DMS153 (cell line): Measurements from ENCODE around the gene WDR36.
"Not testable (repeated sequence)": the region's sequence is repeated elsewhere in the genome, so short reads cannot be mapped to it uniquely, and the experiment has no call there.

ENCODE experiments used
- DNase-seq: peaks from one replicate; lab custom pipeline; 2025; lab: John Stamatoyannopoulos, UW

WDR36 gene

DNA sequence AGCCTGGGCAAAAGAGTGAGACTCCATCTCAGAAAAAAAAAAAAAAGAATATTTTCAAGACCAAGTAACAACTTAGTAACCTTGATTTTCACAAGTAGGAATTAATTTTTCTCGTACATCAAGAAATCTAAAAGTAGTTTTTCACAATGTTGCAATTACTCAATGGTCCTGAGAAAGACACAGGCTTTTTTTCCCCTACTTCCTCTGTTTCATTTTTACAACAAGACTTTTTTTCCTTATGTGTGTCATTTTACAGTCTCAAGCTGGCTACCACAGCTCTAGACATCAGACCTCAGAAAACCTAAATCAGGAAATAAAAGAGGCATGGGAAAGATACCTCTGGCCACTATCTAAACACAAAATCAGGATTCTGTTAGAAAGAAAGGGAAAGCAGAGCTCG is 45.9 kb downstream of the WDR36 start:
- no peak for DNase-seq

- not testable (repeated sequence) for DNase-seq
Observed at GRCh38 chr5:111141471-111141870, 49.3 kb downstream of the WDR36 start.

- no peak for DNase-seq
Observed at GRCh38 chr5:111142932-111143331, 50.8 kb downstream of the WDR36 start.

DNA sequence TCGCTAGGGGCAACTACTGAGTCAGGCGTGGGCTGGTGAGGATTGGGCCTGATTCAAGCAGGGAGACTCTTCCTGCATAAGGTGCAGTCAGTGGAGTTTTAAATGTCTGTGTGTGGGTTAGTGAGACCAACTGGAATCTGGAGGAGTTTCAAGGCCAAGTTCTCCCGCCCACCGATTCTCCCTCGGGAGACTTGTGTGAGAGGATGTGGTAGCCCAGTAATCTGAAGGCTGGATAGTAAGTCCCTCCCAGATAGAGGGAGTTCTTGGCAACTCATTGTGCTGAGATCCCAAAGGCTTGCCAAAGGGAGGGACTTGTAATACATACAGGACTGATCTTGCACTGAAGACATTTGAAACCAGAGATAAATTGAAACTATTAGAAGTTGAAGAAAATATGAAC is 51.8 kb downstream of the WDR36 start:
- DNase-seq: no peak

DNA sequence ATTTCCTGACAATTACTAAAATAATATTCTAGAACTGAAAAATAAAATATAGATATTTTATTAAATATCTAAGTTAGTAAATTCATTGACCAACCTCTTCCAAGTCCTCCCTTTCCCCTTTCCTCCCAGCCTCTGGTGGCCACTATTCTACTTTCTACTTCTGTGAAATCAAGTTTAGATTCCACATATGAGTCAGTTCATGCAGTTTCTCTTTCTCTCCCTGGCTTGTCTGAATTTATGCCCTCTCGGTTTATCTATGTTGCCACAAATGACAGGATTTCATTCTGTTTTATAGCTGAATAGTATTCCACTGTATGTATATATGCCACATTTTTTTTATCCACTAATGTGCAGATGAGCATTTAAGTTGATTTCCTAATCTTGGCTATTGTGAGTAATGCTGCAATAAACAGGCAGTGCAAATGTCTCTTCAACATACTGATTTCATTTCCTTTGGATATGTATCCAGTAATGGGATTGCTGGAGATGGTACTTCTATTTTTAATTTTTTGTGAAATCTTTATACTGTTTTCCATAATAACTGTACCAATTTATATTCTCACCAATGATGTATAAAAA is 52.3 kb downstream of the WDR36 start:
- DNase-seq: no peak

GRCh38 chr5:111146053-111146452 is 53.9 kb downstream of the WDR36 start:
- DNase-seq: no peak

DNA sequence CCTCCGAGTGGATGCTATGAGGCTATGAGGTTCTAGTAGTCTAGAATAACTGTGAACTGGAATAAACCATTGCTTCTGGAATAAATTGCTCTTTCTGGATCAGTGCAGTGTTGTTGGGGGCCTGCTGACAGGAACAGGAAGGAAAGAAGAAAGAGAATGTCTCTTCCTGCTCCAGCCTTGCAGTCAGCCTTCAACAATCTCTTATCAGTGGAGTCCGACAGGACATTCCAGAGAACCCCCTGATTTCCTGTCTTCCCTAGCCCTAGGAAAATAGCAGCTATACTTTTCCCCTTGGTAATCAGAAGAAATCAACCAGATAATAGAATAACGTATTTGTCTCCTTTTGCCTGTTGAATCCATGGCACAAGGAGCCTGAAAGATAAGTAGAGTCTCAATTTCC is 55.4 kb downstream of the WDR36 start:
- DNase-seq: no peak

DNA sequence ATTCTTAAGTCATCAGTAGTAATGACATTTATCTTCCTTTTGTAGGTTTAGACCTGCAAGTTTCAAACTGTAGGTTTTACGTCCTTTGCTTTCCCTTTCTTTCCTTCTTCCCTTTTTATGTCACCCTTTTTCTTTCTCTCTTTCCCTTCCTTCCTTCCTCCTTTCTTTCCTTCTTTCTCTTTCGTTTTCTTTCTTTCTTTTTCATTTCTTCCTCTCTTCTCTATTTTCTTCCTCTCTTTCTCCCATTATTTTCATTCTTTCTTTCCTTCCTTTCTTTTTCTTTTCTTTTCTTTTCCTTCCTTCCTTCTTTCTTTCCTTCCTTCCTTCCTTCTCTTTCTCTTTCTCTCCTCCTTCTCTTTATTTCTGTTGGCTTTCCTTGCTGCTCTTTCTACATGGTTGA is 59.9 kb downstream of the WDR36 start:
- no peak for DNase-seq

GRCh38 chr5:111153483-111153882 is 61.3 kb downstream of the WDR36 start:
- DNase-seq: no peak

GRCh38 chr5:111153945-111154344 is 61.8 kb downstream of the WDR36 start:
- DNase-seq: no peak

GRCh38 chr5:111158105-111158744 is 66.1 kb downstream of the WDR36 start:
- DNase-seq: no peak

GRCh38 chr5:111159845-111160244 is 67.7 kb downstream of the WDR36 start:
- no peak for DNase-seq

DNA sequence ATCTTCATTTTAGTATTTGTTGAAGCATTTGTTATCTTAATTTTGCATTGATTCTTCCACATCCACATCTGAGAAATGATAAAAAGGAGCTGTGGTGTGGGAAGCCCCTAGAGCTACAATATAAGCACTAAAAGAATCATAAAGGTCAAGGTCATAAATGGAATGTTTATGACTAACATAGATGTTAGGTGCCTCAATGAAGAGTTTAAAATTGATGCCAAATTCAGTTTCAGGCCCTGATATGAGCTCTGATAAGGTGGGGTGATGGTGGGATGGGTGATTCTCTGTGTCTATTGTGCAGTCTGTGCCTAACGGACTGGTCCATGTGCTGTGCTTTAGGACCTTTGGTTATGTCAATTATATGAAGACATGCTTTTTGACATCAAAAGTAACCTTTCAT is 70.9 kb downstream of the WDR36 start:
- no peak for DNase-seq

- no peak for DNase-seq
Observed at GRCh38 chr5:111165058-111165457, 72.9 kb downstream of the WDR36 start.

- DNase-seq: no peak
Observed at GRCh38 chr5:111167551-111167950, 75.4 kb downstream of the WDR36 start.

GRCh38 chr5:111168608-111169007 is 76.5 kb downstream of the WDR36 start:
- DNase-seq: no peak

DNA sequence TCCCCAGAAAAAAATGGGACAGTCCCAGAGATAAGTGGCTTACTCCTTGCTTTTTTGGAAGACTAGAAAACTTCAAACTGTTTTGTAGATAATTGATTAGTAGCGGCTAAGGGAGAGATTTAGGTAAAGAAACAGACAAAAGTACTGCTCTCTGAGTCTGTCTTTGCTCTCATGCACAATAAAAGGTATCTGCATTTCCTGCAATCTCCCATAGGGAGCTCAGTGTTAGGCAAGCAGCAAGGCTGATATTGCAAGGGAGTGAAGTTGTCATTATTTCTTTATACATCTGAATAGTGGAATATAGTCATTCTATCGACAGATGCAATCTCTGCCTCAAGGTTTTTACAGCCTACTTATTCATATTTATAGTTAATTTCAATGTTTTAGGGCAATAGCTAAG is 77.1 kb downstream of the WDR36 start:
- no peak for DNase-seq

DNA sequence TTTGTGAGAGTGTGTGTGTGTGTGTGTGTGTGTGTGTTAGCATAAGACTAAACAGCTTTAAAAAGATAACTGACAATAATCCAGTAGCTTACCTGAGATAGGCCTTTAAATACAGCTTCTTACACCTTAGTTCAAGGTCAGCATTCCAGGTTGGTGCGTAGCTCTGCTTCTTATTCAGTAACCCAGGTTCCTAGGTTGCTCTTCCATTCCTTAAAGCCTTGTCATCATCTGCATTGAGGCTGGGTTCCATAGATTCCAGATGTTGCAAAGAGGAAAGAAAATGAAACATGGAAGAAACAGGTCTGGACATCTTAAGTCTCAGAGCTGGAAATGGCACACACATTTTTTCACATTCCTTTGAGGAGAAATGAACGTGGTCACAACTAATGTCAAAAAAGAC is 78.1 kb downstream of the WDR36 start:
- no peak for DNase-seq

DNA sequence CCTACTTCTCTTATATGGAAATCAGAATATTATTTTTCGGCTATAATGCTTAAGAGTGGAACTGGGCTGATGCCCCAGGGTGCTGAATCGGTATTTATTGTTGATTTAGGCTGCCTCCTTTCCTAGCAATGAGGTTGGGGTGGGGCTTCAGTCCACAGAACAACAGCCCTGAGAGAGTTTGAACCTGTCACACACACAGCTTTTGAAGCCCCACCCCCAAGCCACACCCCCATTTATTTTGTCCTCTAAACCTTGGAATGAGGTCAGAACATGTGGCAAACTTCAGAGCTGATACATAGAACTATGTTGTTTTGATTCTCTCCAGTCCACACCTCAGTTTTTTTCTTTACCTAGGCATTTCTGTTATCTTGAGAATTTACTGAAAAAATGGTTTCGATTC is 80.4 kb downstream of the WDR36 start:
- DNase-seq: no peak

DNA sequence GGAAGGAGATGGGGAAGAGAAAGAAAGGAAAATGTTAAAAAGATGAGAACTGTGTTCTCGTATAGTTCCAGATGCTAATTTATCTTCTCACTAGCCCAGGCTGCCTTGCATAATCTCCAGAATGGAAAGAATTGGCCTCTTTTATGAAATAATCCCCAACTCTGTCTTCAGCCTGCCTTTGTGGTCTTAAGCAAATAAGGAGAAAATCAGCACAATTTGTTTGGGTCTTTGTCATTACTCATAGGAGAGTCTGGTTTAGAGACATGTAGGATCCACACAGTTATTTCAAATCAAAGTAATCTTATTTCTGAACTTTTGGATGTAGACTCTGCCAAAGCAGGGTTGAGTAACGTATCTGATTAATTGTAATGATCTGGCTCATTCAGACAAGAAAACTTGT is 81.3 kb downstream of the WDR36 start:
- DNase-seq: no peak
